OCI-LY3 (cell line): ENCODE results near the gene KANSL3.

ENCODE experiments used
- CTCF ChIP-seq: fragments of 200-600, 300-600 bp; sonication (generic); IDR thresholded peaks from 2 replicates; pipeline ENCODE4 v1.5.1; 2014; ENCODE audit warnings: antibody characterized with exemption, low read length, low read depth
- EZH2phosphoT487 ChIP-seq: fragments of 200-600 bp; shearing (Covaris generic); IDR thresholded peaks from 2 replicates; pipeline ENCODE4 v1.6.1; 2018; ENCODE audit warnings: antibody characterized with exemption, mixed run types, low read depth

- no peak for TF ChIP-seq CTCF
- TF ChIP-seq EZH2phosphoT487 = no peak
Observed at GRCh38 chr2:96579422-96579821, 58.7 kb downstream of the KANSL3 start.
